Peyer's patch (tissue), 4 donors: ENCODE measurements around the gene RAB22A. TPM values are rescaled to one million over a fixed set of nuclear protein-coding genes. Genes with fewer than 3 reads are reported as not detected.

Experiments used
- DNase-seq, 3 donors: peaks; one replicate each; pipeline ENCODE4 v3.0.0-alpha.2; 2017 to 2019
- H3K27ac ChIP-seq, 4 donors: fragments of 200-600 bp; sonication (generic); one replicate each; pipeline ENCODE4 v1.5.1; 2016 to 2019
- H3K27me3 ChIP-seq, 2 donors: fragments of 200-600 bp; sonication (generic); one replicate each; pipeline ENCODE4 v1.5.1; 2019
- H3K36me3 ChIP-seq, 3 donors: fragments of 200-600 bp; sonication (generic); one replicate each; pipeline ENCODE4 v1.5.1; 2016 to 2019
- H3K4me1 ChIP-seq, 4 donors: fragments of 200-600 bp; sonication (generic); one replicate each; pipeline ENCODE4 v1.5.1; 2016 to 2019
- H3K4me3 ChIP-seq, 4 donors: fragments of 200-600 bp; sonication (generic); 1 replicate in 3 of 4; 2 replicates in 1 of 4; pipeline ENCODE4 v1.5.1; 2016 to 2019; ENCODE audit warnings: mild to moderate bottlenecking in 1 of 4
- H3K9me3 ChIP-seq, 4 donors: fragments of 200-600 bp; sonication (generic); one replicate each; pipeline ENCODE4 v1.5.1; 2016 to 2019; ENCODE audit warnings: mild to moderate bottlenecking in 1 of 4
- CTCF ChIP-seq, 6 experiments: fragments of 450-650 bp in 4 of 6; fragments of 200-600 bp in 2 of 6; sonication (generic) in 1 of 6; IDR thresholded peaks; one replicate each; pipeline ENCODE4 v1.5.1; 2017 to 2019; ENCODE audit warnings: antibody characterized with exemption in 6 of 6, mild to moderate bottlenecking in 3 of 6, moderate library complexity in 1 of 6
- POLR2A ChIP-seq, 2 donors: fragments of 450-650 bp; IDR thresholded peaks; one replicate each; pipeline ENCODE4 v1.5.1; 2017; ENCODE audit warnings: antibody characterized with exemption in 2 of 2, mild to moderate bottlenecking in 2 of 2, moderate library complexity in 2 of 2
- total RNA-seq, 4 donors: library from RNA; depleted of rRNA; stranded (reverse); fragments of >200 nt; gene quantifications; one replicate each; pipeline ENCODE4 v1.1.0, GENCODE V29; 2016

The RAB22A gene
- total RNA-seq, 4 donors from 2014 or later = 12.4 to 29.4 (median 19.2) TPM

- Histone ChIP-seq H3K9me3 (no peaks in the 10 kb centered on the region), H3K27ac (peak overlapping the region; percentile 88 to 98 (median 94)), H3K36me3 (peaks cover 0 to 15% (median 0%) of the 10 kb centered on the region in 3 donors), H3K4me1 (peaks cover 0 to 25% (median 4%) of the 10 kb centered on the region in 4 donors), H3K27me3 (no peaks in the 10 kb centered on the region), H3K4me3 (peak overlapping the region; percentile 93 to 100 (median 96))
- peak in 1 of 2 donors; percentile 40 for TF ChIP-seq POLR2A (IDR thresholded peaks at IDR 0.05)
- no peak for TF ChIP-seq CTCF (IDR thresholded peaks at IDR 0.05)
- DNase-seq = no peak
These were observed 822 bp downstream of the RAB22A start for GRCh38 chr20:58310291-58310782.

GRCh38 chr20:58312836-58313235 lies 3.3 kb downstream of the RAB22A start:
- H3K9me3 ChIP-seq = no peaks in the 10 kb centered on the region
- H3K4me1 ChIP-seq = peaks cover 0 to 29% (median 2%) of the 10 kb centered on the region in 4 donors
- no peak overlapping the region for H3K27ac ChIP-seq
- no peak overlapping the region for H3K4me3 ChIP-seq
- H3K36me3 ChIP-seq = peaks cover 0 to 27% (median 0%) of the 10 kb centered on the region in 3 donors
- H3K27me3 ChIP-seq = no peaks in the 10 kb centered on the region
- TF ChIP-seq POLR2A (IDR thresholded peaks at IDR 0.05) (no peak), CTCF (IDR thresholded peaks at IDR 0.05) (no peak)
- no peak for DNase-seq

GRCh38 chr20:58313396-58313795 lies 3.9 kb downstream of the RAB22A start:
- no peak for DNase-seq
- H3K27ac ChIP-seq = no peak overlapping the region
- H3K9me3 ChIP-seq = no peaks in the 10 kb centered on the region
- peaks cover 0 to 27% (median 0%) of the 10 kb centered on the region in 3 donors for H3K36me3 ChIP-seq
- no peaks in the 10 kb centered on the region for H3K27me3 ChIP-seq
- H3K4me1 ChIP-seq = peaks cover 0 to 23% (median 2%) of the 10 kb centered on the region in 4 donors
- no peak overlapping the region for H3K4me3 ChIP-seq
- TF ChIP-seq POLR2A (IDR thresholded peaks at IDR 0.05) (no peak), CTCF (IDR thresholded peaks at IDR 0.05) (no peak)

GRCh38 chr20:58321205-58321604 lies 11.7 kb downstream of the RAB22A start:
- no peak for TF ChIP-seq CTCF (IDR thresholded peaks at IDR 0.05)
- TF ChIP-seq POLR2A (IDR thresholded peaks at IDR 0.05) = no peak
- Histone ChIP-seq H3K4me1 (no peaks in the 10 kb centered on the region), H3K27ac (no peak overlapping the region), H3K9me3 (no peaks in the 10 kb centered on the region), H3K4me3 (no peak overlapping the region), H3K36me3 (peaks cover 0 to 9% (median 0%) of the 10 kb centered on the region in 3 donors), H3K27me3 (no peaks in the 10 kb centered on the region)
- no peak for DNase-seq

GRCh38 chr20:58322083-58322482 lies 12.6 kb downstream of the RAB22A start:
- H3K27me3 ChIP-seq = no peaks in the 10 kb centered on the region
- H3K27ac ChIP-seq = no peak overlapping the region
- peaks cover 0 to under 1% (median 0%) of the 10 kb centered on the region in 3 donors for H3K36me3 ChIP-seq
- H3K4me3 ChIP-seq = no peak overlapping the region
- TF ChIP-seq POLR2A (IDR thresholded peaks at IDR 0.05) (no peak), CTCF (IDR thresholded peaks at IDR 0.05) (no peak)
- no peaks in the 10 kb centered on the region for H3K9me3 ChIP-seq
- no peak for DNase-seq
- H3K4me1 ChIP-seq = no peaks in the 10 kb centered on the region

- TF ChIP-seq CTCF (IDR thresholded peaks at IDR 0.05) (no peak), POLR2A (IDR thresholded peaks at IDR 0.05) (no peak)
- Histone ChIP-seq H3K36me3 (no peaks in the 10 kb centered on the region), H3K4me3 (no peak overlapping the region), H3K27me3 (no peaks in the 10 kb centered on the region), H3K27ac (no peak overlapping the region), H3K9me3 (no peaks in the 10 kb centered on the region), H3K4me1 (no peaks in the 10 kb centered on the region)
- no peak for DNase-seq
These were observed 16.4 kb downstream of the RAB22A start for GRCh38 chr20:58325912-58326311.
